GM12874 (cell line): Measurements from ENCODE around the gene AUTS2.

Experiments used
- CTCF ChIP-seq: IDR thresholded peaks from 2 replicates; pipeline ENCODE4 v1.5.1; 2011; ENCODE audit warnings: low read depth, mild to moderate bottlenecking, control low read depth, low read length, moderate library complexity; ENCODE audit not compliant: insufficient read depth

AUTS2 gene

DNA sequence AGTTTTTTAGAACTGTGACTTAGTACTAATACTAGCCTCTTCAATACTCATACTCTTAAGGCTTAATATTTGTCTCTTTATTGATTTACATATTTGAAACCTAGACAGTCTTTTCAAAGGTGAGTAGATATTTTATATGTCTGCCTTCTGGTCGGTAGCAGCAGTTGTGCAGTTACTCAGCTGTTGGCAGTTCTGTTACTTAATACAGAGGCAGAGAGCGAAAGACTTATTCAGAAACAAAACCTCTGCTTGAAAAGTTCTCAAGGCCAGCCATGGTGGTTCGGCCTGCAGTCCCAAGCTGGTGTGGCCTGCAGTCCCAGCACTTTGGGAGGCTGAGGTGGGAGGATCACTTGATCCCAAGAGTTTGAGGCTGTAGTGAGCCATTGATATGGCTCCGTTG lies 84.2 kb downstream of the AUTS2 start:
- TF ChIP-seq CTCF = no peak

GRCh38 chr7:69683002-69683401 lies 84.7 kb downstream of the AUTS2 start:
- TF ChIP-seq CTCF = no peak

GRCh38 chr7:69684369-69685292 lies 86.4 kb downstream of the AUTS2 start:
- TF ChIP-seq CTCF = no peak

- no peak for TF ChIP-seq CTCF
These were observed 87.0 kb downstream of the AUTS2 start for GRCh38 chr7:69685293-69685631.

GRCh38 chr7:69686366-69686765 lies 88.1 kb downstream of the AUTS2 start:
- no peak for TF ChIP-seq CTCF

DNA sequence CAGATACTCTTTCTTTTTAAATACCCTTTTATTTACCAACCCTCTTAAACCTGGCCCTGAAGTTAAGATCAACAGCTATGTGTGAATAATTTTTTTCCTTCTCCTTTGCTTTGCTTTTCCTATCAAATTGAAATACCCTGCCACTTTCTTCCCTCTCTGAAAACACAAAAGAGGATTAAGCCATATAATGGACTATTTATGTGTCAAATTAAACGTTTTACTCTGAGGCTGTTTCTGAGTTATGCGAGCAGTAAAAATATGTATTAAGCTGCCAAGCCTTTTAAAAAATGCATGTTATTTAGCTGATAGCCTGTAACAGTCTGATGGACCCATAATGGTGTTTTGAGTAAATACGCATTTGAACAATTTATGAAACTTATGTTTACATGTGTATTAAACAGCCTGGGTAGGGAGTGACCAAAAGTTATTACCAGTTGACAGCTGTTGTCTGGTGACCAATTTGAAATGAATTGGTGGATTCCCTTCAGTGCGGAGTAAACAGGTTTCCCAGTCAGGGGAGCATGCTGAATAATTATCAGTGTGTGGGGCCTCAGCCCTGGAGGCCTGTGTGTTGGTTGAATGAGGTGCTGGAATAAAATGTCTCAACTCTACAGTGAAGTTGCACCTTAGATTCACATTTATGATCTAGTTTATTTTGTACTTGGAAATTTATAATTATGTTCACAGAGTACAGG lies 89.6 kb downstream of the AUTS2 start:
- TF ChIP-seq CTCF = no peak

DNA sequence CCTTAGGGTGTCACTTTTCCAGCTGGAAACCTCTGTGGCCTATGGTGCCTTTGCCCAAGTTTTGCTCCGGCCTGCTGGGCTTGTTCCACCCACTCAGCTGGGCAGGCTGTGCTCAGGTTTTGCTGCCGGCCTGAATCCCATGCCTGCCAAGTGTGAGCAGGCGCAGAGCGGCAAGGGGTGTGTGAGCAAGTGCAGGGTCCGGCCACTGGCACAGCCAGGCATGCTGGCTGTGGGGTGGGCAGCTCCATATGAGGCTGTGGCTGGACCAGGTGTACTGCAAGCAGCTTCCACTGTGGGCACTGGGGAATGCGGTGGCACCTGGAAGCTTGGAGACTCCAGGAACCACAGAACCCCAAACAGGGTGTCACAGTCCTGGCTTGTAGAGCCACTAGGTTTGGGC lies 92.1 kb downstream of the AUTS2 start:
- TF ChIP-seq CTCF = no peak
